SK-N-MC (cell line): ENCODE measurements around the gene ATXN2.
"Not testable (repeated sequence)": the region's sequence is repeated elsewhere in the genome, so short reads cannot be mapped to it uniquely, and the experiment has no call there.

Experiments
- DNase-seq: peaks from one replicate; pipeline ENCODE4 v3.0.0-alpha.2; 2011; ENCODE audit warnings: low read depth, low spot score
- H3K27ac ChIP-seq: fragments of 200-600 bp; sonication (generic); 2 replicates; pipeline ENCODE4 v1.5.1; 2016; ENCODE audit warnings: mixed run types
- H3K36me3 ChIP-seq: fragments of 200-600 bp; sonication (generic); 2 replicates; pipeline ENCODE4 v1.6.1; 2017; ENCODE audit warnings: antibody characterized with exemption, low read length, mixed read lengths; ENCODE audit not compliant: insufficient read depth
- H3K4me3 ChIP-seq: fragments of 200-600 bp; sonication (generic); 2 replicates; pipeline ENCODE4 v1.5.1; 2016
- H3K9ac ChIP-seq: fragments of 200-600 bp; sonication (generic); 2 replicates; pipeline ENCODE4 v1.8.0; 2017; ENCODE audit warnings: mixed run types, mixed read lengths; ENCODE audit not compliant: insufficient read length
- H3K9me3 ChIP-seq: fragments of 200-600 bp; sonication (generic); 2 replicates; pipeline ENCODE4 v1.6.1; 2017; ENCODE audit warnings: low read depth, mild to moderate bottlenecking, antibody characterized with exemption, low read length, moderate library complexity, mixed read lengths
- EZH2 ChIP-seq: fragments of 200-600 bp; sonication (generic); IDR thresholded peaks from one replicate; pipeline ENCODE4 v1.6.1; 2017; ENCODE audit warnings: antibody characterized with exemption
- FOXP2 ChIP-seq: optimal IDR thresholded peaks from 2 replicates; pipeline ENCODE3; 2011; ENCODE audit warnings: mild to moderate bottlenecking, moderate library complexity; ENCODE audit not compliant: insufficient read depth; ENCODE audit errors: extremely low read length, control extremely low read depth
- POLR2AphosphoS5 ChIP-seq: IDR thresholded peaks from 2 replicates; pipeline ENCODE4 v1.6.1; 2012; ENCODE audit warnings: mild to moderate bottlenecking, low read depth, low read length, borderline replicate concordance

ATXN2 gene

GRCh38 chr12:111488271-111488670, 110.8 kb downstream of the ATXN2 start:
- no peak for DNase-seq
- Histone ChIP-seq H3K27ac (no peak overlapping the region; the same call in 1 of the 2 replicates), H3K9me3 (no peaks in the 10 kb centered on the region), H3K4me3 (no peak overlapping the region), H3K36me3 (peaks cover 73% of the 10 kb centered on the region), H3K9ac (no peak overlapping the region)
- TF ChIP-seq EZH2 (no peak), POLR2AphosphoS5 (no peak), FOXP2 (no peak)

- H3K9ac ChIP-seq: no peak overlapping the region
- no peak overlapping the region for H3K4me3 ChIP-seq
- TF ChIP-seq EZH2: no peak
- no peak for TF ChIP-seq POLR2AphosphoS5
- TF ChIP-seq FOXP2: no peak
- H3K36me3 ChIP-seq: peaks cover 56% of the 10 kb centered on the region
- no peak for DNase-seq
- H3K9me3 ChIP-seq: no peaks in the 10 kb centered on the region
- H3K27ac ChIP-seq: no peak overlapping the region
Observed at GRCh38 chr12:111482462-111482861, 116.7 kb downstream of the ATXN2 start.

GRCh38 chr12:111471236-111471635, 127.9 kb downstream of the ATXN2 start:
- H3K4me3 ChIP-seq: no peak overlapping the region
- H3K9me3 ChIP-seq: no peaks in the 10 kb centered on the region
- H3K36me3 ChIP-seq: peaks cover 44% of the 10 kb centered on the region
- no peak for DNase-seq
- H3K9ac ChIP-seq: no peak overlapping the region
- TF ChIP-seq FOXP2 (no peak), EZH2 (no peak), POLR2AphosphoS5 (no peak)
- H3K27ac ChIP-seq: no peak overlapping the region

- no peak overlapping the region for H3K27ac ChIP-seq
- no peak for DNase-seq
- peaks cover 35% of the 10 kb centered on the region for H3K36me3 ChIP-seq
- no peak overlapping the region for H3K4me3 ChIP-seq
- TF ChIP-seq POLR2AphosphoS5: no peak
- TF ChIP-seq EZH2: no peak
- no peak for TF ChIP-seq FOXP2
- no peaks in the 10 kb centered on the region for H3K9me3 ChIP-seq
- H3K9ac ChIP-seq: no peak overlapping the region
Observed at GRCh38 chr12:111469401-111469800, 129.7 kb downstream of the ATXN2 start.

GRCh38 chr12:111467857-111468241, 131.3 kb downstream of the ATXN2 start:
- DNase-seq: no peak
- no peak overlapping the region for H3K4me3 ChIP-seq
- no peak overlapping the region; the same call in 1 of the 2 replicates for H3K27ac ChIP-seq
- no peak overlapping the region for H3K9ac ChIP-seq
- peaks cover 30% of the 10 kb centered on the region for H3K36me3 ChIP-seq
- H3K9me3 ChIP-seq: no peaks in the 10 kb centered on the region
- TF ChIP-seq POLR2AphosphoS5 (no peak), EZH2 (no peak), FOXP2 (no peak)

GRCh38 chr12:111467092-111467856, 131.8 kb downstream of the ATXN2 start:
- no peak overlapping the region for H3K4me3 ChIP-seq
- H3K9ac ChIP-seq: no peak overlapping the region
- peaks cover 30% of the 10 kb centered on the region for H3K36me3 ChIP-seq
- no peak for TF ChIP-seq FOXP2
- TF ChIP-seq EZH2: no peak
- TF ChIP-seq POLR2AphosphoS5: no peak
- H3K27ac ChIP-seq: no peak overlapping the region; the same call in 1 of the 2 replicates
- no peak for DNase-seq
- H3K9me3 ChIP-seq: no peaks in the 10 kb centered on the region

GRCh38 chr12:111462210-111462769, 136.8 kb downstream of the ATXN2 start:
- no peak overlapping the region for H3K4me3 ChIP-seq
- no peaks in the 10 kb centered on the region for H3K9me3 ChIP-seq
- H3K9ac ChIP-seq: no peak overlapping the region
- DNase-seq: no peak
- H3K36me3 ChIP-seq: peaks cover 2% of the 10 kb centered on the region
- H3K27ac ChIP-seq: peak overlapping the region; percentile 73
- TF ChIP-seq FOXP2 (no peak), POLR2AphosphoS5 (no peak), EZH2 (no peak)

- not testable (repeated sequence) for H3K9me3 ChIP-seq, H3K27ac ChIP-seq, DNase-seq, H3K9ac ChIP-seq, H3K4me3 ChIP-seq
- peaks cover 21% of the 10 kb centered on the region for H3K36me3 ChIP-seq
Observed at GRCh38 chr12:111460111-111460510, 139.0 kb downstream of the ATXN2 start.

- Histone ChIP-seq H3K27ac (peak overlapping the region; percentile 56), H3K9me3 (no peaks in the 10 kb centered on the region), H3K36me3 (peaks cover 34% of the 10 kb centered on the region), H3K4me3 (no peak overlapping the region), H3K9ac (no peak overlapping the region)
- DNase-seq: no peak
- TF ChIP-seq POLR2AphosphoS5 (no peak), EZH2 (no peak), FOXP2 (no peak)
Observed at GRCh38 chr12:111458546-111459172, 140.5 kb downstream of the ATXN2 start.
